Measurements from ENCODE around the gene BTAF1. TPM values are rescaled to one million over a fixed set of nuclear protein-coding genes. Genes with fewer than 3 reads are reported as not detected.

The BTAF1 gene
- total and polyA plus RNA-seq, 3 donors from 2014 or later = 37.5 to 81.8 (median 60.9) TPM

- Histone ChIP-seq H3K9me3 (no peaks in the 10 kb centered on the region), H3K27me3 (no peaks in the 10 kb centered on the region), H3K27ac (no peak overlapping the region), H3K4me3 (no peak overlapping the region), H3K36me3 (ENCODE audit: low read depth, missing control alignments) (no peaks in the 10 kb centered on the region), H3K4me1 (no peaks in the 10 kb centered on the region)
- WGBS, 2 donors = 94% methylated on average over 1 of the region's 1 CpG
- TF ChIP-seq POLR2A (IDR thresholded peaks at IDR 0.05) = no peak
- TF ChIP-seq CTCF (IDR thresholded peaks at IDR 0.05) = no peak
- no peak for DNase-seq
- intact Hi-C loops (cut with DNase I; ENCODE audit: low total_unique reads) = no loop called here
Observed at GRCh38 chr10:91978585-91978984, 55.0 kb downstream of the BTAF1 start.

GRCh38 chr10:91980319-91980718 is 56.7 kb downstream of the BTAF1 start:
- intact Hi-C loops (cut with DNase I; ENCODE audit: low total_unique reads) = no loop called here
- H3K4me3 ChIP-seq = no peak overlapping the region
- H3K9me3 ChIP-seq = no peaks in the 10 kb centered on the region
- no peak for DNase-seq
- TF ChIP-seq POLR2A (IDR thresholded peaks at IDR 0.05) (no peak), CTCF (IDR thresholded peaks at IDR 0.05) (no peak)
- no peaks in the 10 kb centered on the region for H3K27me3 ChIP-seq
- 42 to 65% methylated on average over 1 of the region's 1 CpG for WGBS, 2 donors
- H3K4me1 ChIP-seq = no peaks in the 10 kb centered on the region
- H3K27ac ChIP-seq = no peak overlapping the region
- no peaks in the 10 kb centered on the region for H3K36me3 ChIP-seq (ENCODE audit: low read depth, missing control alignments)

GRCh38 chr10:91983416-91983815 is 59.8 kb downstream of the BTAF1 start:
- no peak overlapping the region for H3K27ac ChIP-seq
- H3K27me3 ChIP-seq = no peaks in the 10 kb centered on the region
- TF ChIP-seq POLR2A (IDR thresholded peaks at IDR 0.05) = no peak
- no peak for TF ChIP-seq CTCF (IDR thresholded peaks at IDR 0.05)
- H3K4me3 ChIP-seq = no peak overlapping the region
- H3K4me1 ChIP-seq = no peaks in the 10 kb centered on the region
- intact Hi-C loops (cut with DNase I; ENCODE audit: low total_unique reads) = no loop called here
- H3K36me3 ChIP-seq (ENCODE audit: low read depth, missing control alignments) = no peaks in the 10 kb centered on the region
- H3K9me3 ChIP-seq = no peaks in the 10 kb centered on the region
- no peak for DNase-seq

- intact Hi-C loops (cut with DNase I; ENCODE audit: low total_unique reads) = no loop called here
- Histone ChIP-seq H3K4me3 (no peak overlapping the region), H3K36me3 (ENCODE audit: low read depth, missing control alignments) (no peaks in the 10 kb centered on the region), H3K4me1 (no peaks in the 10 kb centered on the region), H3K27me3 (no peaks in the 10 kb centered on the region), H3K9me3 (no peaks in the 10 kb centered on the region), H3K27ac (no peak overlapping the region)
- DNase-seq = no peak
- TF ChIP-seq CTCF (IDR thresholded peaks at IDR 0.05) = no peak
- TF ChIP-seq POLR2A (IDR thresholded peaks at IDR 0.05) = no peak
- WGBS, 2 donors = 92% methylated on average over 8 of the region's 8 CpGs
Observed at GRCh38 chr10:91987397-91988037, 63.9 kb downstream of the BTAF1 start.

- TF ChIP-seq CTCF (IDR thresholded peaks at IDR 0.05) (no peak), POLR2A (IDR thresholded peaks at IDR 0.05) (no peak)
- no peaks in the 10 kb centered on the region for H3K36me3 ChIP-seq (ENCODE audit: low read depth, missing control alignments)
- no peak overlapping the region for H3K4me3 ChIP-seq
- no peaks in the 10 kb centered on the region for H3K27me3 ChIP-seq
- DNase-seq = no peak
- intact Hi-C loops (cut with DNase I; ENCODE audit: low total_unique reads) = no loop called here
- no peak overlapping the region for H3K27ac ChIP-seq
- WGBS, 2 donors = 88 to 95% methylated on average over 1 of the region's 1 CpG
- no peaks in the 10 kb centered on the region for H3K9me3 ChIP-seq
- no peaks in the 10 kb centered on the region for H3K4me1 ChIP-seq
Observed at GRCh38 chr10:91992031-91992430, 68.5 kb downstream of the BTAF1 start.
